SK-N-MC (cell line): Measurements from ENCODE around the gene FCRLB.

Experiments used
- EZH2 ChIP-seq: fragments of 200-600 bp; sonication (generic); IDR thresholded peaks from one replicate; pipeline ENCODE4 v1.6.1; 2017; ENCODE audit warnings: antibody characterized with exemption
- POLR2AphosphoS5 ChIP-seq: IDR thresholded peaks from 2 replicates; pipeline ENCODE4 v1.6.1; 2012; ENCODE audit warnings: mild to moderate bottlenecking, low read depth, low read length, borderline replicate concordance

DNA sequence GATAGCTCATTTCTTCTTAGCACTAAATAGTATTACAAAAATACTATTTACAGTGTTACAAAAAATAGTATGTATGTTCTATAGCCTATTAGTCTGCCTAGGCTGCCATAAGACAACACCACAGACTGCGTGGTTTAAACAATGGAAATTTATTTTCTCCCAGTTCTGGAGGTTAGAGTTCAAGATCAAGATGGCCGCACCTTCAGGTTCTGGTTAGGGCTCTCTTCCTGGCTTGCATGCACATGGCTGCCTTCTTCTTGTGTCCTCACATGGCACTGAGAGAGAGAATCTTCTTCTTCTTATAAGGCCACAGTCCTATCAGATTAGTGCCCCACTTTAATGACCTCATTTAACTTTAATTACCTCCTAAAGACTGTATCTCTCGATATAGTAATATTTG lies 48.9 kb downstream of the FCRLB start:
- TF ChIP-seq POLR2AphosphoS5 (no peak), EZH2 (no peak)
